Fibroblast of lung (primary cell): ENCODE data around the gene ODF2. TPM values are rescaled to one million over a fixed set of nuclear protein-coding genes. Genes with fewer than 3 reads are reported as not detected.
A peak's percentile ranks its signal among the peaks of the same experiment; 100 is the strongest.

Experiments
- DNase-seq, 2 donors: peaks; one replicate each; pipeline versions ENCODE4 v3.0.0 to v3.0.0-alpha.2; 2010; ENCODE audit warnings: low read depth in 2 of 2
- H2AFZ ChIP-seq: 2 replicates; pipeline ENCODE4 v1.5.1; 2012; ENCODE audit warnings: low read length, control low read depth, inconsistent platforms
- H3K27ac ChIP-seq: 2 replicates; pipeline ENCODE4 v1.5.1; 2011; ENCODE audit warnings: low read length, control low read depth; ENCODE audit not compliant: insufficient read depth
- H3K27me3 ChIP-seq: 2 replicates; pipeline ENCODE4 v1.5.1; 2011; ENCODE audit warnings: mild to moderate bottlenecking, low read length; ENCODE audit not compliant: control insufficient read depth, insufficient read depth
- H3K36me3 ChIP-seq: 2 replicates; pipeline ENCODE4 v1.5.1; 2011; ENCODE audit warnings: low read length; ENCODE audit not compliant: control insufficient read depth, insufficient read depth
- H3K4me1 ChIP-seq: 2 replicates; pipeline ENCODE4 v1.5.1; 2011; ENCODE audit warnings: low read length; ENCODE audit not compliant: control insufficient read depth, insufficient read depth; ENCODE audit errors: extremely low read depth
- H3K4me2 ChIP-seq: 2 replicates; pipeline ENCODE4 v1.5.1; 2011; ENCODE audit warnings: low read length, control low read depth; ENCODE audit not compliant: insufficient read depth; ENCODE audit errors: extremely low read depth
- H3K4me3 ChIP-seq, 4 experiments: fragments of 200-600 bp in 1 of 4; sonication (generic) in 1 of 4; replicated peaks in 1 of 4; 2 replicates each; pipeline ENCODE4 v1.5.1; 2011 to 2016; ENCODE audit warnings: low read length in 4 of 4, low read depth in 3 of 4, mild to moderate bottlenecking in 3 of 4, control low read depth in 2 of 4, inconsistent platforms in 1 of 4, mixed read lengths in 1 of 4; ENCODE audit not compliant: insufficient read depth in 1 of 4; ENCODE audit errors: control extremely low read depth in 1 of 4
- H3K79me2 ChIP-seq: 2 replicates; pipeline ENCODE4 v1.5.1; 2012; ENCODE audit warnings: mild to moderate bottlenecking, low read length, inconsistent platforms; ENCODE audit not compliant: control insufficient read depth, insufficient read depth
- H3K9ac ChIP-seq: 2 replicates; pipeline ENCODE4 v1.5.1; 2011; ENCODE audit warnings: mild to moderate bottlenecking, low read length, control low read depth; ENCODE audit not compliant: insufficient read depth
- H3K9me3 ChIP-seq: 2 replicates; pipeline ENCODE4 v1.5.1; 2012; ENCODE audit warnings: low read depth, low read length; ENCODE audit not compliant: control insufficient read depth, insufficient read depth
- H4K20me1 ChIP-seq: 2 replicates; pipeline ENCODE4 v1.5.1; 2011; ENCODE audit warnings: low read length; ENCODE audit not compliant: control insufficient read depth, insufficient read depth; ENCODE audit errors: extremely low read depth
- EZH2 ChIP-seq: IDR thresholded peaks from 2 replicates; pipeline ENCODE4 v1.5.1; 2012; ENCODE audit warnings: low read length, control low read depth, mild to moderate bottlenecking; ENCODE audit errors: missing control alignments
- polyA plus RNA-seq, 2 donors: library from polyadenylated mRNA; depleted of rRNA in 1 of 2; stranded (reverse) in 1 of 2; unstranded in 1 of 2; fragments of >200 nt; gene quantifications; 2 replicates each; pipeline ENCODE4 v1.2.1, GENCODE V29; 2011 to 2012; ENCODE audit warnings: missing spikeins in 1 of 2
- total RNA-seq: library from RNA; depleted of rRNA; stranded (reverse); fragments of >200 nt; gene quantifications from 2 replicates; pipeline ENCODE4 v1.2.1, GENCODE V29; 2014
- TF ChIP-seq, protein P1 (sequence below), 2 donors: IDR thresholded peaks in 1 of 2; conservative IDR thresholded peaks in 1 of 2; 1 replicate in 1 of 2; 2 replicates in 1 of 2; pipeline ENCODE4 v1.5.1; 2011 to 2012; ENCODE audit warnings: low read length in 2 of 2, control low read depth in 1 of 2, inconsistent platforms in 1 of 2, low read depth in 1 of 2, mild to moderate bottlenecking in 1 of 2

Gene ODF2
- total and polyA plus RNA-seq, 2 donors (not counting 1 experiment from before 2014, with no cell fraction given): 10.2 to 20.6 TPM

- H3K9ac ChIP-seq: no peak overlapping the region
- H3K4me2 ChIP-seq: no peak overlapping the region
- no peak for DNase-seq
- H3K9me3 ChIP-seq: no peaks in the 10 kb centered on the region
- no peaks in the 10 kb centered on the region for H3K27me3 ChIP-seq
- no peaks in the 10 kb centered on the region for H4K20me1 ChIP-seq
- peaks cover 14% of the 10 kb centered on the region for H3K79me2 ChIP-seq
- H3K4me1 ChIP-seq: peaks cover 18% of the 10 kb centered on the region
- no peak overlapping the region for H2AFZ ChIP-seq
- H3K27ac ChIP-seq: no peak overlapping the region
- no peak overlapping the region for H3K4me3 ChIP-seq
- TF ChIP-seq EZH2: no peak
- TF ChIP-seq, protein P1, sequence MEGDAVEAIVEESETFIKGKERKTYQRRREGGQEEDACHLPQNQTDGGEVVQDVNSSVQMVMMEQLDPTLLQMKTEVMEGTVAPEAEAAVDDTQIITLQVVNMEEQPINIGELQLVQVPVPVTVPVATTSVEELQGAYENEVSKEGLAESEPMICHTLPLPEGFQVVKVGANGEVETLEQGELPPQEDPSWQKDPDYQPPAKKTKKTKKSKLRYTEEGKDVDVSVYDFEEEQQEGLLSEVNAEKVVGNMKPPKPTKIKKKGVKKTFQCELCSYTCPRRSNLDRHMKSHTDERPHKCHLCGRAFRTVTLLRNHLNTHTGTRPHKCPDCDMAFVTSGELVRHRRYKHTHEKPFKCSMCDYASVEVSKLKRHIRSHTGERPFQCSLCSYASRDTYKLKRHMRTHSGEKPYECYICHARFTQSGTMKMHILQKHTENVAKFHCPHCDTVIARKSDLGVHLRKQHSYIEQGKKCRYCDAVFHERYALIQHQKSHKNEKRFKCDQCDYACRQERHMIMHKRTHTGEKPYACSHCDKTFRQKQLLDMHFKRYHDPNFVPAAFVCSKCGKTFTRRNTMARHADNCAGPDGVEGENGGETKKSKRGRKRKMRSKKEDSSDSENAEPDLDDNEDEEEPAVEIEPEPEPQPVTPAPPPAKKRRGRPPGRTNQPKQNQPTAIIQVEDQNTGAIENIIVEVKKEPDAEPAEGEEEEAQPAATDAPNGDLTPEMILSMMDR (conservative IDR thresholded peaks at IDR 0.05 in 1 of 2, IDR thresholded peaks at IDR 0.05 in 1 of 2; ENCODE audit: low read depth in 1 of 2, low read length in 2 of 2): no peak
- no peaks in the 10 kb centered on the region for H3K36me3 ChIP-seq
Measured at GRCh38 chr9:128548876-128549275, 93.1 kb downstream of the ODF2 start.

- no peaks in the 10 kb centered on the region for H3K27me3 ChIP-seq
- no peaks in the 10 kb centered on the region for H4K20me1 ChIP-seq
- H3K9ac ChIP-seq: no peak overlapping the region
- H3K4me1 ChIP-seq: peaks cover 20% of the 10 kb centered on the region
- no peaks in the 10 kb centered on the region for H3K36me3 ChIP-seq
- peak in 1 of 2 donors; percentile 24 for DNase-seq
- peak overlapping the region; percentile 63 for H2AFZ ChIP-seq
- H3K79me2 ChIP-seq: peaks cover 27% of the 10 kb centered on the region
- no peak overlapping the region for H3K4me3 ChIP-seq
- peak overlapping the region; percentile 88 for H3K27ac ChIP-seq
- no peaks in the 10 kb centered on the region for H3K9me3 ChIP-seq
- TF ChIP-seq EZH2: no peak
- peak overlapping the region; percentile 99 for H3K4me2 ChIP-seq
Measured at GRCh38 chr9:128550226-128550625, 94.4 kb downstream of the ODF2 start.

Other genes starting within 250 kb of the ODF2 start
- gene GOLGA2, start 180.0 kb upstream of the ODF2 start, total RNA-seq: 96.0 and 118 TPM in 2 replicates
- 107 and 126 TPM in 2 replicates for gene GOLGA2, start 180.0 kb upstream of the ODF2 start, polyA plus RNA-seq
- gene SWI5, start 179.7 kb upstream of the ODF2 start, total RNA-seq: 35.4 and 35.7 TPM in 2 replicates
- gene SWI5, start 179.7 kb upstream of the ODF2 start, polyA plus RNA-seq: 46.7 and 62.6 TPM in 2 replicates
- 18.7 and 22.6 TPM in 2 replicates for gene TRUB2, start 133.6 kb upstream of the ODF2 start, total RNA-seq
- 10.4 and 13.7 TPM in 2 replicates for gene TRUB2, start 133.6 kb upstream of the ODF2 start, polyA plus RNA-seq
- 11.2 and 12.6 TPM in 2 replicates for gene COQ4, start 133.2 kb upstream of the ODF2 start, total RNA-seq
- 18.3 and 18.7 TPM in 2 replicates for gene COQ4, start 133.2 kb upstream of the ODF2 start, polyA plus RNA-seq
- 11.7 and 11.8 TPM in 2 replicates for gene SLC27A4, start 115.5 kb upstream of the ODF2 start, total RNA-seq
- 10.3 and 13.3 TPM in 2 replicates for gene SLC27A4, start 115.5 kb upstream of the ODF2 start, polyA plus RNA-seq
- gene URM1, start 84.6 kb upstream of the ODF2 start, total RNA-seq: 23.6 and 28.6 TPM in 2 replicates
- gene URM1, start 84.6 kb upstream of the ODF2 start, polyA plus RNA-seq: 35.3 and 43.3 TPM in 2 replicates
- gene CERCAM, start 35.1 kb upstream of the ODF2 start, total RNA-seq: 44.9 and 64.2 TPM in 2 replicates
- 56.9 and 90.5 TPM in 2 replicates for gene CERCAM, start 35.1 kb upstream of the ODF2 start, polyA plus RNA-seq
- gene GLE1, start 48.7 kb downstream of the ODF2 start, total RNA-seq: 22.1 and 23.6 TPM in 2 replicates
- gene GLE1, start 48.7 kb downstream of the ODF2 start, polyA plus RNA-seq: 14.7 and 26.7 TPM in 2 replicates
- gene SPTAN1, start 96.6 kb downstream of the ODF2 start, total RNA-seq: 229 and 518 TPM in 2 replicates
- 189 and 207 TPM in 2 replicates for gene SPTAN1, start 96.6 kb downstream of the ODF2 start, polyA plus RNA-seq
- gene DYNC2I2, start 200.8 kb downstream of the ODF2 start, total RNA-seq: 35.7 and 41.5 TPM in 2 replicates
- 13.2 and 26.1 TPM in 2 replicates for gene DYNC2I2, start 200.8 kb downstream of the ODF2 start, polyA plus RNA-seq
- gene SET, start 233.2 kb downstream of the ODF2 start, total RNA-seq: 456 and 503 TPM in 2 replicates
- 256 and 288 TPM in 2 replicates for gene SET, start 233.2 kb downstream of the ODF2 start, polyA plus RNA-seq
- gene PKN3, start 246.5 kb downstream of the ODF2 start, total RNA-seq: 1.3 and 1.7 TPM in 2 replicates
- 1.8 and 4.6 TPM in 2 replicates for gene PKN3, start 246.5 kb downstream of the ODF2 start, polyA plus RNA-seq